ENCODE data around the gene POLR3C.

The POLR3C gene

DNA sequence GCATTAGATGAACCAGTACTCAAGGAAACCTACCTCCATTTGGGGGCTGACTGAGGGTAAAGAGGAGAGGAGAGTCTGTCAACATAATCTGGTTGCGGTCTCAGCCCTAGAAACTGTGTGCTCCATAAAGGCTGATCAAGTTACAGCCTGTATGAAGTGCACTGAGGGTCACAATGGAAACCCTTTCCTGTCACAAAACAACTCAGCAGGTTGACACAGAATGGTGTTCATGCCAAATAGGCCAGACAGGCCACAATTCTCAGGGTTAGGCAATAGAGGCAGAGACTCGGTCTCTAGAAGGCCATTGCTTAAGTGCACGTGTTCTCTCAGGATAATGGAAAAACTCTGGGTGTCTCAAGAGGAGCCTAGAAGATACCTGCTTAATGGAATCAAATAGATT is 65.7 kb downstream of the POLR3C start:
- H3K27ac ChIP-seq = no peak overlapping the region
- TF ChIP-seq ZFX (IDR thresholded peaks at IDR 0.05; ENCODE audit: borderline replicate concordance) = no peak
- TF ChIP-seq, protein P1, sequence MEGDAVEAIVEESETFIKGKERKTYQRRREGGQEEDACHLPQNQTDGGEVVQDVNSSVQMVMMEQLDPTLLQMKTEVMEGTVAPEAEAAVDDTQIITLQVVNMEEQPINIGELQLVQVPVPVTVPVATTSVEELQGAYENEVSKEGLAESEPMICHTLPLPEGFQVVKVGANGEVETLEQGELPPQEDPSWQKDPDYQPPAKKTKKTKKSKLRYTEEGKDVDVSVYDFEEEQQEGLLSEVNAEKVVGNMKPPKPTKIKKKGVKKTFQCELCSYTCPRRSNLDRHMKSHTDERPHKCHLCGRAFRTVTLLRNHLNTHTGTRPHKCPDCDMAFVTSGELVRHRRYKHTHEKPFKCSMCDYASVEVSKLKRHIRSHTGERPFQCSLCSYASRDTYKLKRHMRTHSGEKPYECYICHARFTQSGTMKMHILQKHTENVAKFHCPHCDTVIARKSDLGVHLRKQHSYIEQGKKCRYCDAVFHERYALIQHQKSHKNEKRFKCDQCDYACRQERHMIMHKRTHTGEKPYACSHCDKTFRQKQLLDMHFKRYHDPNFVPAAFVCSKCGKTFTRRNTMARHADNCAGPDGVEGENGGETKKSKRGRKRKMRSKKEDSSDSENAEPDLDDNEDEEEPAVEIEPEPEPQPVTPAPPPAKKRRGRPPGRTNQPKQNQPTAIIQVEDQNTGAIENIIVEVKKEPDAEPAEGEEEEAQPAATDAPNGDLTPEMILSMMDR (IDR thresholded peaks at IDR 0.05) = no peak

DNA sequence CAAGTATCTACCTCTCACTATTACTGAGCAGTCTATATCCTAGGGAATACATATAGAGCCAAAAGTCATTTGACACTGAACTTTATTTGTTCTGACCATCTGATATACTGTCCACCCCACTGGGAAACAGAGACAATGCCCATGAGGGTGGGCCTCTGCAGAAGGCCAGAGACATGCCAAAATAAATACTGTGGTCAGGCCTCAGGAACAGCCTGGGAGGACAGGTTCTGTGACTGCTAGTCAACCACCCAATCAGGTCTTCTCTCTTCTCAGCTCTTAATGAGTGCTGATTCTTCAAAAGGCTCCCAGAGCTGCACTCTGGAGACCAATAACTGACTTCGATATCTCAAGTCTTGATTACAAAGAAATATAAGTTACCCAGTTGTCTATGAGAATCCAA is 67.1 kb downstream of the POLR3C start:
- H3K27ac ChIP-seq = peak overlapping the region; percentile 80

DNA sequence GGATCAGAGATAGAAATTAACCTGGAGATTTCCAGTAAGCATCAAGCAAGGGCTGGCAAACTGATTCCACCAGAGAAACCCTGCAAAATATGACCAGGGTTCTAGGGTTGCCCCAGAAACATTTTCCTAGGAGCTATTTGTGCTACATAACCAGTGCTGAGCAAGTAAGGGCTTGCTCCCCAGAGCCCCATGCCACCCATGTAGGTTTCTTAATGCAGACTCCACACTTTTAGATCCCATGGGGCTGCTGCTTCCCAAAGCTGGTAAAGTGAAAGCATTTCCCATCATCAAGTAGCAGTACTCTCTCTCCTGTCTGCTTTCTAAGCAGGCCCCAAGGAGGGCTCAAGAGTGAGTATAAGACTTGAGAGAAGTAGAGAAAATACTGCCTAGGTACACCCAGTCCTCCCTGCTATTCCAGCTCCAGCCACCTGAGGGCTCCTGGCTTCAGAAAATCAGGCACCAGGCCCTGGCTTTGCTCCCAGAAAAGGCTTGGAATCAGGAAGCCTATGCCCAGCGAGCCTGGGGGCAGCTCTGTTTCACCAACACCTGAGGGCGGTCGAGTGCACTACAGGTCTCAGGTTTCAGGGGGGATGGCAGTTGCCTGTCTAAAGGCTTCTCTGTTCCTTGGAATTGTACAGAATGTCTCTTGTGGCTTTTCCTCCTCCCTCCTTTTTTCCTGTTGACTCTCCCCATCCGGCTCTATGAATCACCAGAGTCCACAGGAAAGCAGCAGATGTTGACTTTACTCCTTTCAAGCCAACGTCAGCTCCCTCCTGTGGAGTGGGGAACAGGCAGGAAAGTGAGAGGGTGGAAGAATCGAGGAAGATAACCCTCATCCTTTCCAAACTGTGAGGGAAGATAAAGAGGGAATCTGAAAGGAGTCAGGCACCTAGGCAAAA is 67.8 kb downstream of the POLR3C start:
- peak overlapping the region; percentile 80 for H3K27ac ChIP-seq
- no peak for TF ChIP-seq ZFX (IDR thresholded peaks at IDR 0.05; ENCODE audit: borderline replicate concordance)
- TF ChIP-seq, protein P1 (IDR thresholded peaks at IDR 0.05) = peak; percentile 100

More for the DNA sequence above, 67.1 kb downstream of the POLR3C start:
- no peak for TF ChIP-seq ZFX (IDR thresholded peaks at IDR 0.05; ENCODE audit: borderline replicate concordance)
- TF ChIP-seq, protein P1 (IDR thresholded peaks at IDR 0.05) = no peak

DNA sequence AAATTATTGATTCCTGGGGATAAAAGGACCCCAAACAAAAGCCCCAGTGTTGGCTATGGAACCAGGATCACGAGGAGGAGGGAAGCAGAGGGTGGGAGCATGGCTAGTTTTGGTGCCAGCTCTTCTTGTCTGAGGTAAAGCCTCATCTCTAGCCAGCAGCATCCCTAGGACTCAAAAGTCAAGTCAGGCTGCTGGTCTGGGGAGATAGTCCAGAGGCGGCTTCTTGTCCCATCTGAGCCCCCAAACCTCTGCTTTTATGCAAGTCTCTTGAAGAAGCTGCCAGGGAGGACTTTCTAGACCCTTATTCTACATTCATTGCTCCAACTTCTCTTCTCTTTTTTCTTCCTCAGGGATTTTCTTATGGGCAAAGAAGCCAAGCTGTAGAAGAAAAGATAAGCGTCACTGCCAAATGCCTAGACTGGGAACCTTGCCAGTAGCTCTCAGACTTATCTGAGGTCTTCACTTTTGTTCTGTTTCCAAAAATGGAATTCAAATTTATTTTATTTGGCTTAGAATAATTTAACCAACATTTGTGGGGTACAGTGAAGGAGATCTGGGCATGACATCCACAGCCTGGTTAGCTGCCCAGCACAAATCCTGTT is 68.6 kb downstream of the POLR3C start:
- H3K27ac ChIP-seq = peak overlapping the region; percentile 80

DNA sequence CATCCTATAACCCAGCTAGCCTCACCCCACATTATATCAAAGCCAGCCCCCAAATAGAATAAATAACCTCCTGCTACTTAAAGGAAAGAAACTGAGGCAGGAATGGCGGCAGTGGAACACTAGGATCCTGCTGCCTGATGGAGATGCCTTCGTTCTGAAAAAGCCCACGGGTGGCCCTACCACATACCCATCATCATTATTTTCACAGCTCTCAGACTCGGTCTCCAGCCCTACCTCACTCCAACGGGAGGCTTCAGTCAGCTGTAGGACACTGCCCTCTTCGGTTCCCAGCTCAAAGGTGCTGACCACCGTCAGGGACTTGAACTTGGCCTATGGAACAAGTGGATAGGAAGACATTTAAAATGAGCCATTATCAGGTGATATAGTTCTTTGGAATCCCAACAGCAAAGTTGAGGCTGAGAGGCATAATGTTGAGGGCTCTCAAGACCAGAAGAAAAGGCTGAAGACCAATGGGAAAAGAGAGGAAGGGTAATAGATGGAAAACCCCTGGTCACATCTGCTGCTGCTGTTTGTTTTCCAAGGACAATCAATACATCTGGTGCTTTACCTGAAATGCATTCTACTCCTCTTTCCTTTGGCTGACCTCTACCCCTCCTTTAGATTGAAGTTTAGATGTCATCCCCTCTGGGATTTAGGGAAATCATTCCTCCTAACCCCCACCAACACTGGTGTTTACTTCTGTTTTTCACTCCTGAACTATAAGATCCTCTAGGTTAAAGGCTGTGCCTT is 69.5 kb downstream of the POLR3C start:
- H3K27ac ChIP-seq = no peak overlapping the region
- TF ChIP-seq, protein P1 (IDR thresholded peaks at IDR 0.05) = no peak
- no peak for TF ChIP-seq ZFX (IDR thresholded peaks at IDR 0.05; ENCODE audit: borderline replicate concordance)

More for the DNA sequence above, 68.6 kb downstream of the POLR3C start:
- TF ChIP-seq ZFX (IDR thresholded peaks at IDR 0.05; ENCODE audit: borderline replicate concordance) = no peak
- TF ChIP-seq, protein P1 (IDR thresholded peaks at IDR 0.05) = no peak
